H1 (cell line): ENCODE data around the gene ODF2L. TPM values are rescaled to one million over a fixed set of nuclear protein-coding genes. Genes with fewer than 3 reads are reported as not detected.
"Not testable (repeated sequence)": the region's sequence is repeated elsewhere in the genome, so short reads cannot be mapped to it uniquely, and the experiment has no call there.

Experiments
- CTCF ChIA-PET: fragments of 300-600 bp; sonication (Branson Sonifier 250); formaldehyde crosslinking; loops from one replicate; lab custom pipeline; 2021; ENCODE audit not compliant: partially characterized antibody; lab: Charles Lee
- POLR2A ChIA-PET: fragments of 300-600 bp; sonication (Branson Sonifier 250); formaldehyde crosslinking; loops from one replicate; lab custom pipeline; 2021; ENCODE audit warnings: inconsistent platforms; ENCODE audit not compliant: partially characterized antibody; lab: Charles Lee
- DNase-seq, 2 experiments: peaks; one replicate each; pipeline versions ENCODE4 v3.0.0 to v3.0.0-alpha.2; 2010 to 2022; ENCODE audit warnings: low spot score in 2 of 2, low read depth in 1 of 2, mixed read lengths in 1 of 2
- FAIRE-seq: peaks from 2 replicates; lab custom pipeline; 2011; peaks lifted over from hg19 to GRCh38; lab: Jason Lieb, UNC
- H2AFZ ChIP-seq: 2 replicates; pipeline ENCODE4 v1.8.1; 2012; ENCODE audit warnings: low read length, inconsistent platforms
- H2AK5ac ChIP-seq: 2 replicates; pipeline ENCODE4 v1.6.1; 2013; ENCODE audit warnings: low read depth, low read length
- H2BK120ac ChIP-seq: replicated peaks from 2 replicates; pipeline ENCODE3; 2013; ENCODE audit warnings: low read depth, low read length, inconsistent platforms
- H2BK12ac ChIP-seq: 2 replicates; pipeline ENCODE4 v1.6.1; 2013; ENCODE audit warnings: low read depth, low read length
- H2BK15ac ChIP-seq: 2 replicates; pipeline ENCODE4 v1.6.1; 2013; ENCODE audit warnings: low read length
- H2BK20ac ChIP-seq: 2 replicates; pipeline ENCODE4 v1.6.1; 2013; ENCODE audit warnings: low read length
- H2BK5ac ChIP-seq: 2 replicates; pipeline ENCODE4 v1.6.1; 2013; ENCODE audit warnings: low read depth, low read length
- H3K14ac ChIP-seq: 2 replicates; pipeline ENCODE4 v1.6.1; 2013; ENCODE audit warnings: inconsistent platforms; ENCODE audit not compliant: insufficient read length
- H3K18ac ChIP-seq: 2 replicates; pipeline ENCODE4 v1.6.1; 2013; ENCODE audit warnings: low read length; ENCODE audit errors: extremely low read depth
- H3K23ac ChIP-seq: 2 replicates; pipeline ENCODE4 v1.6.1; 2013; ENCODE audit warnings: inconsistent platforms; ENCODE audit not compliant: insufficient read length
- H3K23me2 ChIP-seq: 2 replicates; pipeline ENCODE4 v1.6.1; 2013; ENCODE audit warnings: low read depth, low read length
- H3K27ac ChIP-seq: 2 replicates; pipeline ENCODE4 v1.6.1; 2011; ENCODE audit warnings: low read depth, low read length, inconsistent platforms
- H3K27me3 ChIP-seq, 4 experiments: replicated peaks in 1 of 4; 1 replicate in 1 of 4; 2 replicates in 3 of 4; pipeline versions ENCODE4 v1.6.1 to v1.8.1; 2011 to 2013; ENCODE audit warnings: low read length in 3 of 4, mild to moderate bottlenecking in 3 of 4, inconsistent platforms in 2 of 4, mixed read lengths in 2 of 4, moderate library complexity in 1 of 4; ENCODE audit not compliant: control insufficient read depth in 3 of 4, insufficient read depth in 3 of 4; ENCODE audit errors: extremely low read depth in 1 of 4
- H3K36me3 ChIP-seq, 4 experiments: 2 replicates each; pipeline versions ENCODE4 v1.6.1 to v1.8.1; 2011 to 2013; ENCODE audit warnings: mild to moderate bottlenecking in 4 of 4, low read length in 3 of 4, moderate library complexity in 2 of 4, control low read depth in 1 of 4, inconsistent platforms in 1 of 4; ENCODE audit not compliant: insufficient read depth in 4 of 4, control insufficient read depth in 2 of 4
- H3K4ac ChIP-seq: replicated peaks from 2 replicates; pipeline ENCODE3; 2013; ENCODE audit warnings: low read length, low read depth, mixed read lengths, inconsistent platforms; ENCODE audit not compliant: insufficient read length
- H3K4me1 ChIP-seq, 4 experiments: replicated peaks in 1 of 4; 1 replicate in 1 of 4; 2 replicates in 3 of 4; pipeline versions ENCODE4 v1.6.1 to v1.8.1; 2011 to 2013; ENCODE audit warnings: low read length in 3 of 4, inconsistent platforms in 2 of 4, mixed read lengths in 1 of 4; ENCODE audit not compliant: insufficient read depth in 4 of 4, control insufficient read depth in 3 of 4
- H3K4me2 ChIP-seq, 2 experiments: 2 replicates each; pipeline versions ENCODE4 v1.6.1 to v1.8.1; 2011 to 2013; ENCODE audit warnings: low read depth in 2 of 2, low read length in 2 of 2, control low read depth in 1 of 2, inconsistent platforms in 1 of 2, mild to moderate bottlenecking in 1 of 2; ENCODE audit not compliant: insufficient read depth in 1 of 2
- H3K4me3 ChIP-seq, 4 experiments: fragments of 200-600, 300-600 bp in 1 of 4; sonication (generic), shearing (Covaris generic), sonication (Bioruptor Twin) in 1 of 4; 2 replicates each; pipeline versions ENCODE4 v1.5.1 to v1.8.1; 2011 to 2016; ENCODE audit warnings: low read length in 4 of 4, low read depth in 3 of 4, control low read depth in 2 of 4, inconsistent platforms in 2 of 4, mild to moderate bottlenecking in 2 of 4, mixed read lengths in 1 of 4, moderate library complexity in 1 of 4; ENCODE audit not compliant: insufficient read depth in 2 of 4; ENCODE audit errors: extremely low read depth in 1 of 4
- H3K56ac ChIP-seq: replicated peaks from 2 replicates; pipeline ENCODE3; 2013; ENCODE audit warnings: low read depth, mild to moderate bottlenecking, mixed read lengths, low read length, inconsistent platforms; ENCODE audit not compliant: insufficient read length
- H3K79me1 ChIP-seq: 2 replicates; pipeline ENCODE4 v1.6.1; 2013; ENCODE audit warnings: low read depth, low read length, control low read depth
- H3K79me2 ChIP-seq, 2 experiments: 2 replicates each; pipeline versions ENCODE4 v1.6.1 to v1.8.1; 2012 to 2013; ENCODE audit warnings: low read length in 2 of 2, mild to moderate bottlenecking in 2 of 2, inconsistent platforms in 1 of 2; ENCODE audit not compliant: insufficient read depth in 2 of 2, control insufficient read depth in 1 of 2
- H3K9ac ChIP-seq, 4 experiments: replicated peaks in 1 of 4; 1 replicate in 1 of 4; 2 replicates in 3 of 4; pipeline versions ENCODE4 v1.6.1 to v1.8.1; 2011 to 2013; ENCODE audit warnings: low read depth in 3 of 4, low read length in 3 of 4, control low read depth in 2 of 4, mild to moderate bottlenecking in 2 of 4, moderate library complexity in 2 of 4, inconsistent platforms in 1 of 4; ENCODE audit errors: extremely low read depth in 1 of 4
- H3K9me3 ChIP-seq, 2 experiments: 2 replicates each; pipeline versions ENCODE4 v1.6.1 to v1.8.1; 2012 to 2013; ENCODE audit warnings: mild to moderate bottlenecking in 2 of 2, moderate library complexity in 2 of 2, control low read depth in 1 of 2, inconsistent platforms in 1 of 2, low read depth in 1 of 2, low read length in 1 of 2, mixed read lengths in 1 of 2; ENCODE audit not compliant: insufficient read depth in 2 of 2
- H4K20me1 ChIP-seq, 2 experiments: replicated peaks in 1 of 2; 2 replicates each; pipeline versions ENCODE3 to v1.8.1; 2011 to 2013; ENCODE audit warnings: inconsistent platforms in 2 of 2, low read length in 2 of 2, mild to moderate bottlenecking in 1 of 2; ENCODE audit not compliant: insufficient read depth in 2 of 2, control insufficient read depth in 1 of 2
- H4K5ac ChIP-seq: 2 replicates; pipeline ENCODE4 v1.6.1; 2013; ENCODE audit warnings: low read length, low read depth, mixed read lengths, inconsistent platforms; ENCODE audit not compliant: insufficient read length
- H4K8ac ChIP-seq: 2 replicates; pipeline ENCODE4 v1.8.0; 2013; ENCODE audit warnings: mild to moderate bottlenecking, moderate library complexity, low read length, inconsistent platforms; ENCODE audit not compliant: insufficient read depth; ENCODE audit errors: extremely low read depth
- H4K91ac ChIP-seq: replicated peaks from 2 replicates; pipeline ENCODE3; 2013; ENCODE audit warnings: low read length, mixed read lengths, inconsistent platforms; ENCODE audit not compliant: insufficient read length
- CBX5 ChIP-seq: fragments of 300-800, 300-1000 bp; sonication (generic); IDR thresholded peaks from 2 replicates; pipeline ENCODE4 v1.7.1; 2016; ENCODE audit warnings: antibody characterized with exemption, low read length, low read depth
- HDAC6 ChIP-seq: IDR thresholded peaks from one replicate; pipeline ENCODE4 v1.7.1; 2012; ENCODE audit warnings: low read depth, mild to moderate bottlenecking, inconsistent platforms, low read length, moderate library complexity
- PHF8 ChIP-seq: fragments of 200-600 bp; sonication (generic); conservative IDR thresholded peaks from 2 replicates; pipeline ENCODE4 v1.7.1; 2012; ENCODE audit warnings: low read depth, mild to moderate bottlenecking, inconsistent platforms, low read length, moderate library complexity
- WGBS, 2 experiments: shearing (Covaris generic) in 1 of 2; methylation state at CpG; one replicate each; pipeline versions ENCODE4 v1.1.6 to v1.1.7; 2013 to 2015; ENCODE audit warnings: low lambda C conversion rate in 2 of 2, mixed read lengths in 2 of 2, inconsistent platforms in 1 of 2, low coverage in 1 of 2, missing lambda C conversion rate in 1 of 2; ENCODE audit not compliant: insufficient replicate concordance in 2 of 2, insufficient coverage in 1 of 2, insufficient read length in 1 of 2; ENCODE audit errors: extremely low coverage in 1 of 2, missing lambda C conversion rate in 1 of 2; 5-methylcytosine and 5-hydroxymethylcytosine counted together
- polyA plus RNA-seq, 7 experiments: library from polyadenylated mRNA; depleted of rRNA in 3 of 7; stranded (reverse) in 5 of 7; unstranded in 2 of 7; fragments of >200 nt in 5 of 7; fragments of 200-250 nt in 2 of 7; gene quantifications; 1 replicate in 5 of 7; 2 replicates in 1 of 7; 4 replicates in 1 of 7; pipeline versions ENCODE4 v1.2.1 to v1.2.3, GENCODE V29; 2011 to 2013; ENCODE audit warnings: missing spikeins in 2 of 7, mixed read lengths in 2 of 7
- total RNA-seq: library from RNA; stranded (reverse); fragmentation: NEBNext Ultra II Directional; extraction: Animal tissue kit (Norgen Biotek cat#: 25700); gene quantifications from 2 replicates; pipeline ENCODE4 v1.2.1, GENCODE V29; 2021
- TF ChIP-seq, protein P1 (sequence below), 3 experiments: IDR thresholded peaks; 1 replicate in 2 of 3; 2 replicates in 1 of 3; pipeline versions ENCODE4 v1.5.1 to v1.6.1; 2011; ENCODE audit warnings: low read length in 3 of 3, mild to moderate bottlenecking in 3 of 3, inconsistent platforms in 2 of 3, low read depth in 1 of 3, moderate library complexity in 1 of 3; ENCODE audit not compliant: insufficient read depth in 1 of 3; ENCODE audit errors: control extremely low read depth in 1 of 3

ODF2L gene
- total and polyA plus RNA-seq, 2 of the 8 experiments (the other 6 are each of a cell fraction or from before 2014, with no cell fraction given) = 3.2 to 27.1 TPM

DNA sequence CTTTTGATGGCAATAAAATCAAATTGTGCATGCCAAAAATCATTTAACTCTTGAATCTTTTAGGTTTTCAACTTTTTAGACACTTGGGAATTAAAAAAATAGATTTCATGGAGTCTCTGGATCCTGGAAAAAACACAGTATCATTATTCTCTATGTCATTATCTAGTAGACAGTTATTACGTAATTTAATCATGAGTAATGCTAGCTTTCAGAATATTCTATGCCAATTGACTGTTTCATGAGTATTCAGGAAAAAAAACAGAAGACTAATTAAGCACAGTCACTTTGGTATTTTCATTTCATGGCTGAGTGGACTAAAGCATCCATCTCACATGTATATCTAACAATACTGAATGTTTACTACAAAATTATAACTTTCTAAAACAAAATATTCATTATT lies 44.0 kb downstream of the ODF2L start (continued):
- no peak for TF ChIP-seq HDAC6
- TF ChIP-seq PHF8 = no peak
- TF ChIP-seq CBX5 = no peak
- TF ChIP-seq, protein P1, sequence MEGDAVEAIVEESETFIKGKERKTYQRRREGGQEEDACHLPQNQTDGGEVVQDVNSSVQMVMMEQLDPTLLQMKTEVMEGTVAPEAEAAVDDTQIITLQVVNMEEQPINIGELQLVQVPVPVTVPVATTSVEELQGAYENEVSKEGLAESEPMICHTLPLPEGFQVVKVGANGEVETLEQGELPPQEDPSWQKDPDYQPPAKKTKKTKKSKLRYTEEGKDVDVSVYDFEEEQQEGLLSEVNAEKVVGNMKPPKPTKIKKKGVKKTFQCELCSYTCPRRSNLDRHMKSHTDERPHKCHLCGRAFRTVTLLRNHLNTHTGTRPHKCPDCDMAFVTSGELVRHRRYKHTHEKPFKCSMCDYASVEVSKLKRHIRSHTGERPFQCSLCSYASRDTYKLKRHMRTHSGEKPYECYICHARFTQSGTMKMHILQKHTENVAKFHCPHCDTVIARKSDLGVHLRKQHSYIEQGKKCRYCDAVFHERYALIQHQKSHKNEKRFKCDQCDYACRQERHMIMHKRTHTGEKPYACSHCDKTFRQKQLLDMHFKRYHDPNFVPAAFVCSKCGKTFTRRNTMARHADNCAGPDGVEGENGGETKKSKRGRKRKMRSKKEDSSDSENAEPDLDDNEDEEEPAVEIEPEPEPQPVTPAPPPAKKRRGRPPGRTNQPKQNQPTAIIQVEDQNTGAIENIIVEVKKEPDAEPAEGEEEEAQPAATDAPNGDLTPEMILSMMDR (IDR thresholded peaks at IDR 0.05; ENCODE audit: control extremely low read depth in 1 of 3, insufficient read depth in 1 of 3, low read depth in 1 of 3, low read length in 3 of 3) = no peak

DNA sequence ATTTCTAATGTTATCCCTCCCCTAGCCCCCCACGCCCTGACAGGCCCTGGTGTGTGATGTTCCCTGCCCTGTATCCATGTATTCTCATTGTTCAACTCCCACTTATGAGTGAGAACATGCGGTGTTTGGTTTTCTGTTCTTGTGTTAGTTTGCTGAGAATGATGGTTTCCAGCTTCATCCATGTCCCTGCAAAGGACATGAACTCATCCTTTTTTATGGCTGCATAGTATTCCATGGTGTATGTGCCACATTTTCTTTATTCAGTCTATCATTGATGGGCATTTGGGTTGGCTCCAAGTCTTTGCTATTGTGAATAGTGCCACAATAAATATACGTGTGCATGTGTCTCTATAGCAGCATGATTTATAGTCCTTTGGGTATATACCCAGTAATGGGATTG lies 45.9 kb downstream of the ODF2L start:
- H3K79me2 ChIP-seq, POLR2A ChIA-PET, H3K4ac ChIP-seq, H4K91ac ChIP-seq, H2AFZ ChIP-seq, H2BK15ac ChIP-seq, H2BK20ac ChIP-seq, H3K14ac ChIP-seq, H3K4me1 ChIP-seq, H2AK5ac ChIP-seq, CTCF ChIA-PET, H3K23ac ChIP-seq, H3K9ac ChIP-seq, H3K23me2 ChIP-seq, H3K9me3 ChIP-seq, FAIRE-seq, H2BK5ac ChIP-seq, H3K4me3 ChIP-seq, DNase-seq, H3K79me1 ChIP-seq, H3K4me2 ChIP-seq, H2BK12ac ChIP-seq, H3K56ac ChIP-seq, H4K8ac ChIP-seq, H3K18ac ChIP-seq, H4K20me1 ChIP-seq, H4K5ac ChIP-seq, H3K27me3 ChIP-seq, H2BK120ac ChIP-seq, H3K27ac ChIP-seq: not testable (repeated sequence)
- WGBS, 2 experiments = 85% methylated on average over 3 of the region's 3 CpGs; no CpG with 5 or more reads in 1 of the 2 experiments
- peaks cover 0 to 20% (median 3%) of the 10 kb centered on the region in 4 experiments; a peak in 3 of 8 replicates for H3K36me3 ChIP-seq
